Smooth muscle cell (in vitro differentiated cells): ENCODE results near the gene ACSF3. TPM values are rescaled to one million over a fixed set of nuclear protein-coding genes. Genes with fewer than 3 reads are reported as not detected.

Experiments used
- DNase-seq: peaks from one replicate; lab custom pipeline; 2025; ENCODE audit not compliant: unreplicated experiment; lab: John Stamatoyannopoulos, UW
- H2AFZ ChIP-seq: fragments of 200-600 bp; sonication (generic); 2 replicates; pipeline ENCODE4 v1.6.0; 2016; ENCODE audit warnings: antibody characterized with exemption, low read depth, mild to moderate bottlenecking
- H3F3A ChIP-seq: fragments of 200-600 bp; sonication (generic); 2 replicates; pipeline ENCODE4 v1.6.0; 2017; ENCODE audit warnings: antibody characterized with exemption, low read depth
- H3K27ac ChIP-seq: fragments of 200-600 bp; sonication (generic); 2 replicates; pipeline ENCODE4 v1.5.1; 2016; ENCODE audit warnings: low read depth, mild to moderate bottlenecking
- H3K27me3 ChIP-seq: fragments of 200-600 bp; sonication (generic); 2 replicates; pipeline ENCODE4 v1.6.1; 2016; ENCODE audit warnings: low read depth, mild to moderate bottlenecking
- H3K36me3 ChIP-seq: fragments of 200-600 bp; sonication (generic); 2 replicates; pipeline ENCODE4 v1.5.1; 2016; ENCODE audit warnings: low read depth
- H3K4me1 ChIP-seq: fragments of 200-600 bp; sonication (generic); 2 replicates; pipeline ENCODE4 v1.5.1; 2016; ENCODE audit warnings: low read depth
- H3K4me2 ChIP-seq: fragments of 200-600 bp; sonication (generic); 2 replicates; pipeline ENCODE4 v1.6.0; 2016; ENCODE audit warnings: mild to moderate bottlenecking
- H3K4me3 ChIP-seq: fragments of 200-600 bp; sonication (generic); 2 replicates; pipeline ENCODE4 v1.5.1; 2016; ENCODE audit warnings: mild to moderate bottlenecking
- H3K79me2 ChIP-seq: fragments of 200-600 bp; sonication (generic); 2 replicates; pipeline ENCODE4 v1.6.0; 2016; ENCODE audit warnings: low read depth, mild to moderate bottlenecking
- H3K9ac ChIP-seq: fragments of 200-600 bp; sonication (generic); 2 replicates; pipeline ENCODE4 v1.6.0; 2016; ENCODE audit warnings: low read depth
- H3K9me3 ChIP-seq: fragments of 200-600 bp; sonication (generic); replicated peaks from 2 replicates; pipeline ENCODE4 v1.5.1; 2016; ENCODE audit warnings: low read depth
- H4K20me1 ChIP-seq: fragments of 200-600 bp; sonication (generic); 2 replicates; pipeline ENCODE4 v1.6.0; 2016; ENCODE audit warnings: low read depth
- CTCF ChIP-seq: fragments of 200-600 bp; sonication (generic); IDR thresholded peaks from 2 replicates; pipeline ENCODE4 v1.5.1; 2017; ENCODE audit warnings: borderline replicate concordance, mild to moderate bottlenecking, antibody characterized with exemption; ENCODE audit not compliant: insufficient read depth, poor library complexity, severe bottlenecking
- WGBS: methylation state at CpG from one replicate; pipeline ENCODE4 v1.1.7; 2016; ENCODE audit warnings: low lambda C conversion rate; 5-methylcytosine and 5-hydroxymethylcytosine counted together
- polyA plus RNA-seq: library from polyadenylated mRNA; unstranded; fragments of >200 nt; fragmentation: Nextera tagmentation; extraction: Ambion mirVana; gene quantifications from 2 replicates; pipeline ENCODE4 v1.2.1, GENCODE V29; 2016
- total RNA-seq: library from RNA; depleted of rRNA; stranded (reverse); fragments of >200 nt; gene quantifications from 2 replicates; pipeline ENCODE4 v1.2.3, GENCODE V29; 2014

Gene ACSF3
- total and polyA plus RNA-seq, 2 experiments from 2014 or later = 13.6 to 15.1 TPM

GRCh38 chr16:89087922-89088497, 5.6 kb upstream of the ACSF3 start:
- no peak overlapping the region for H3K4me3 ChIP-seq
- H3K36me3 ChIP-seq = no peaks in the 10 kb centered on the region
- H3K4me1 ChIP-seq = no peaks in the 10 kb centered on the region
- peaks cover 18% of the 10 kb centered on the region for H3K27me3 ChIP-seq
- no peaks in the 10 kb centered on the region for H4K20me1 ChIP-seq
- DNase-seq = no peak
- no peak overlapping the region for H2AFZ ChIP-seq
- TF ChIP-seq CTCF = no peak
- no peak overlapping the region for H3K9ac ChIP-seq
- 83% methylated on average over 15 of the region's 15 CpGs for WGBS
- no peaks in the 10 kb centered on the region for H3F3A ChIP-seq
- no peaks in the 10 kb centered on the region for H3K79me2 ChIP-seq
- H3K9me3 ChIP-seq = no peaks in the 10 kb centered on the region
- H3K4me2 ChIP-seq = no peak overlapping the region
- H3K27ac ChIP-seq = no peak overlapping the region

- Histone ChIP-seq H3K4me2 (no peak overlapping the region), H3F3A (no peaks in the 10 kb centered on the region), H3K9me3 (no peaks in the 10 kb centered on the region), H4K20me1 (no peaks in the 10 kb centered on the region), H3K4me1 (no peaks in the 10 kb centered on the region), H3K27me3 (peaks cover 18% of the 10 kb centered on the region), H3K4me3 (no peak overlapping the region), H3K79me2 (peaks cover 2% of the 10 kb centered on the region), H3K36me3 (no peaks in the 10 kb centered on the region), H3K9ac (no peak overlapping the region), H3K27ac (no peak overlapping the region), H2AFZ (no peak overlapping the region)
- 57% methylated on average over 13 of the region's 13 CpGs for WGBS
- no peak for DNase-seq
- no peak for TF ChIP-seq CTCF
Measured at GRCh38 chr16:89089120-89089519, 4.5 kb upstream of the ACSF3 start.

- no peak overlapping the region for H3K4me2 ChIP-seq
- H2AFZ ChIP-seq = no peak overlapping the region
- DNase-seq = no peak
- no peaks in the 10 kb centered on the region for H4K20me1 ChIP-seq
- no peak overlapping the region for H3K4me3 ChIP-seq
- H3K4me1 ChIP-seq = peaks cover 5% of the 10 kb centered on the region
- no peak for TF ChIP-seq CTCF
- H3K27ac ChIP-seq = no peak overlapping the region
- H3K27me3 ChIP-seq = peaks cover 18% of the 10 kb centered on the region
- no peaks in the 10 kb centered on the region for H3F3A ChIP-seq
- H3K36me3 ChIP-seq = no peaks in the 10 kb centered on the region
- WGBS = 78% methylated on average over 16 of the region's 16 CpGs
- H3K9ac ChIP-seq = no peak overlapping the region
- no peaks in the 10 kb centered on the region for H3K9me3 ChIP-seq
- H3K79me2 ChIP-seq = peaks cover 13% of the 10 kb centered on the region
Measured at GRCh38 chr16:89090182-89090630, 3.4 kb upstream of the ACSF3 start.
